ENCODE measurements around the gene TMEM72.

TMEM72 gene

DNA sequence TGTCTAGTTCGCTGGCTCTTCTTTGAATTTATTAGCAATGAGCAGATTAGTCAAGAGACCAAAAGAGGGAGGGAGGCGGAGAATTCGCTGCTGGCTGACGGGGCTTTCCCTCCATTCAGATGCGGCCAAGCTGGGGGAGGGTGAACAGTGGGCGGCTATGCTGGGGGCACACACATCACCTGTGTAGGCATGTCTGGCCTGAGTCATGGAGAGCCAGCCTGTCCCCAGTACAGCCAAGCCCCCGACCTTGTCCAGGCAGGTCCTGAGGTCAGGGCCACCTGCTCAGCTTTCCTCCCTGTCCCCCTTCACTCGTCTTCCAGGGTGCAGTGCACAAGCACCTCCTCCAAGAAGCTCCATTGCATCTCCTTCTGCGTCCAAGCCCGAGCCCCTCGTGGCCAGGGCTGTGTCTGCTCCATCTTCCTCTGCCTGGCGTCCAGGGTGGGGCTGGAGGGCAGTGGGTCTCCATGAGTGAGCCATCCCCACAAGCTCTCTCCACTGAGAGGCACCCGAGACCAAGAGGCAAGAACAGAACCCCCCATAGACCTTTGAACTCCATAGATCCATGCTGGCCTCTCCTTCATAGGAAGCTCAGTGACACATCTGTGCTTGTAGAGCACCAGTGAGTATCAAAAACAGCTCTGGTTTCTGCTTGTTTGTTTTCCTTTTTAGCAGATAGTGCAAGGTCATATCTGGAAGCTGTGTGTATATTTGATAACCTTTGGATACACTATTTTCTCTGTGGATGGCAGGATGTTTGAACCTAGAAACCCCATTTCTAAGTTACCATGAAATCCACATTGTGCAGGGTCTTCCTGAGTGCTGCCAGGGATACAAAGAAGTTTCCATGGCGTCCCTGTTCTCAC is 69.4 kb downstream of the TMEM72 start:
- no peak for DNase-seq (ENCODE audit: low read depth)

- no peak for DNase-seq (ENCODE audit: low read depth)
Measured at GRCh38 chr10:44981172-44982113, 70.3 kb downstream of the TMEM72 start.

DNA sequence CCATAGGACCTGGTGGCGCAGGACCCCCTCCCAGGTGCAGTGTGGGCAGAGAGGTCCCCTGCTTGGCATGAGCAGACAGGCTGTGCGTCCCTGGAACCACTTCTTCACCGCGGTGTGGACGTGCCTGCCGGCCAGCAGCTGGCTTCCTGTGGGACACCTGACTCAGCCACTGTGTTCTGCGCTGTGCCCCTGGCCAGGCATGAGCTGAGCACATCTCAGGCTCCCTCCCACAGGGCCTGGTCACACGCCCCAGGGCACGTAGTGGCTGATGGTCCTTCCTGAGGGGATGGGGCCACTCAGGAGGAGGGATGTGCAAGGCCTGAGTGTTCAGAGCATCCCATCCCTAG is 71.0 kb downstream of the TMEM72 start:
- DNase-seq (ENCODE audit: low read depth) = no peak

DNA sequence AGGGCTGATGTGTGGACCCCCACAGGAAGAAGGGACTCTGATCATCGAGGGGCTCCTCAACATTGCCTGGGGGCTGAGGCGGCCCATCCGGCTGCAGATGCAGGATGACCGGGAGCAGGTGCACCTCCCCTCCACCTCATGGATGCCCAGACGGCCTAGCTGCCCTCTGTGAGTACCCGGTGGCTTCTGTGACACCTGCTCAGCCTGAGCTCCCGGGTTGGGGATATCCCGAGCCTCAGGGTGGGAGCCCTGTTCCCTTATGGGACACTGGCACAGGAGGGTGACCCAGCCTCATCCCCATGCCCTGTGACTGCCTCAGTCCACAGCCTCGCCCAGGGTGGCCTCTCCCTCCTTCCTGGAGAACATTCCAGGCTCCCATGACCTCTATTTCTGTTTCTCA is 71.4 kb downstream of the TMEM72 start:
- no peak for DNase-seq (ENCODE audit: low read depth)

DNA sequence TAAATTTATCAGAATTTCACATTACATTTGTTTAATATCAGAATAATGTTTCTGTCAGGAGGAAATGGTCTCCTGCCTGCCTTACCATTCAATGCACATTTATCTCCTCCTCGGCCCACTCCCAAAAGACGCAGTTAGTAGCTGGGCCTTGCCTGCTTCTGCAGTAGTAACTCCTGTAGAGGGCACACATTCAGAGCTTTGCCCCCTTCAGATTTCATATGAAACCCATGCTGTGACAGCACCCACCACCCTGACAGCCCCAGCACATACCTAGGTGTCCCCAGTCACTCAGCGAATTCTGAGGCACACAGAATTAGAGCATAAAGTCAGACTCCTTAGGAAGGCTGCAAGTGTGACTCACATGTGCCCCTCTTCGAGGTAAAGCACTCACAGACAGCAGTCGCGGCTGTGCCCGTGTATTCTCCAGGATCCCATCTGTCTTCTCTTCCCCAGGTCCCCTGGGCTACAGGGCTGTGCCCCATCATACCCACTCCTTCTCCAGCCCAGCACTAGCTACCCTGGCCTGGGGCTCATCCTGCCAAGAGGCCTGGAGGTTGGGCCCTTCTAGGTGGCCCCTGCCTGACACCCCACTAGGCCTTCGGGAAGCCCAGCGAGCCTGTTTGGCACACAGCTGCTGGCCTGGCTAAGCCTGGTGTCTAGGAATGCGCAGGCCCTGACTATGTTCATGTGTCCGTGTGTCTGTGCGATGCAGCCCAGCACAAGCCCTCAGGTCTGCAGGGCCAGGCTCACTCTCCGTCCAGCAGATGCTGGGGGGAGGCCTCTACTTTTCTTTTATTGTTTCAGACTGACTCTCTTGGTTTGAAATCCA is 72.1 kb downstream of the TMEM72 start:
- no peak for DNase-seq (ENCODE audit: low read depth)

GRCh38 chr10:44983895-44984278 is 72.8 kb downstream of the TMEM72 start:
- no peak for DNase-seq (ENCODE audit: low read depth)

DNA sequence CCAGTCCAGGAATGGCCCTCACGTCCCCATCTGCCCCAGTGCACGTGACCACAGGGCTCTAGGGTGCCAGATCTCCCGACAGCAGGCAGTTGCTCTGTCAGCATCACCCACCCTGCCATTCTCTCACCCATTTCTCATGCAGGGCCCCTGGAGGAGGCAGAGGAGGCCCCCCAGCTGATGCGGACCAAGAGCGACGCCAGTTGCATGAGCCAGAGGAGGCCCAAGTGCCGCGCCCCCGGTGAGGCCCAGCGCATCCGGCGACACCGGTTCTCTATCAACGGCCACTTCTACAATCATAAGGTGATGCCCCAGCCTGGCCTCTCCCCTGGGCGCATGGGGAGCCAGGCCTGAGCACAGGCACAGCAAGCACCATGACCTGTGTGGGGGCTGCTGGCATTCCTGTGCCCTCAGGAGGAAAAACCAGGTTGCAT is 73.5 kb downstream of the TMEM72 start:
- DNase-seq (ENCODE audit: low read depth) = no peak

DNA sequence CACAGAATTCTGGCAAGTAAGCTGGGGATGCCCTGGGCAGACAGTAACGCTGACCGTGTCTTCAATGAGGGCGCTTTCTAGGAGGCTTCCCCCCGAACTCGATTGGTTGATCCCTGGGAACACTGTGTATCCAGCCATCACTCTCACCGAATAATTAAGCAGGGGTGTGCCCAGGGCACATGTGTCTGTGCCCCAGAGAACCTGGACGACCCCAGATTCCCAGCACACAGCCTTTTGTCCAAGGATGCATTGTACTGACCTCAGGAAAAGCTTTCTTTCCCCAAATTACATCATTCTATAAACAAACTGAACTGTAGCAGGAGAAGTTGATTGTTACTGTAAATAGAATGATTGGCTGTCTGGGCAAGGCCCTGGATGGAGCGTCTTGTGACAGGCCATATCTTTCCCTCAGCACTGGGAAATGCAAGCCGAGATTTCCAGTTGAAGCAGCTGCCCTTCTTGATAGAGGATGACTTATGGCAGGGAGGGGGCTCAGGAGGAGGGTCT is 74.1 kb downstream of the TMEM72 start:
- DNase-seq (ENCODE audit: low read depth) = no peak

DNA sequence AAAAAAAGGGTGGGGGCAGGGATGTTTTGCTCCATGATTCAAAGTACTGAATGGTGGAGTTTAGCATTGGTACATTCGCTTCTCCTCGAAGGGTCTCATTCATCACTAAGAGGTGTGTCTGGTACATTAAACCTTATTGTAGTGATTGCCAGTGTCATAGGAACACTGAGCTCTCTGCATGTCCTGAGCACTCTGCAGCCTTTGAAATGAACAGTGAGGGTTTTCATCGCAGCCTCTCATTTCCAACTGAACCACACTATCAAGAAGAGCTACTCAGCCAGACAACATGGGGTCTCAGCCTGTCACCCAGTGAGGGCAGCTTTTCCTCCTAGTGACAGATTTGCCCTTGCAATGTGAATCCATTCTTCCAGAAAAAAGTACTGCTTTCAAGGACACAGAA is 75.0 kb downstream of the TMEM72 start:
- no peak for DNase-seq (ENCODE audit: low read depth)

All from stimulated activated CD8-positive, alpha-beta memory T cell treated with anti-CD3 and anti-CD28 coated beads, Interleukin-12 subunit alpha, Interleukin-12 subunit beta, amount 100 ng/mL, for 1 hour (primary cell).